T-helper 2 cell treated with Interferon-gamma antibody and Interleukin-4, amounts not matched to agents 5 μg/mL and 100 μg/mL, for 36 hours (primary cell): ENCODE results near the gene TSHZ1.

Source experiments
- DNase-seq: peaks from one replicate; pipeline ENCODE4 v3.0.0; 2021; ENCODE audit warnings: low spot score
- H3K27ac Mint-ChIP-seq: one replicate; pipeline ENCODE4 v1.8.0; 2021; ENCODE audit warnings: mild to moderate bottlenecking, mixed read lengths
- H3K27me3 Mint-ChIP-seq: one replicate; pipeline ENCODE4 v1.8.0; 2021; ENCODE audit warnings: low read depth, mixed read lengths
- H3K36me3 Mint-ChIP-seq: one replicate; pipeline ENCODE4 v1.8.0; 2021; ENCODE audit warnings: low read depth, mixed read lengths
- H3K4me1 Mint-ChIP-seq: one replicate; pipeline ENCODE4 v1.8.0; 2021; ENCODE audit warnings: low read depth, mixed read lengths
- H3K4me3 Mint-ChIP-seq: one replicate; pipeline ENCODE4 v1.8.0; 2022; ENCODE audit warnings: mild to moderate bottlenecking, moderate library complexity, mixed read lengths
- H3K9me3 Mint-ChIP-seq: one replicate; pipeline ENCODE4 v1.8.0; 2021; ENCODE audit warnings: mixed read lengths

Gene TSHZ1

GRCh38 chr18:75216911-75217689 is 6.5 kb downstream of the TSHZ1 start:
- Mint-ChIP-seq H3K4me1 (peaks cover 48% of the 10 kb centered on the region), H3K9me3 (no peaks in the 10 kb centered on the region), H3K36me3 (peaks cover 25% of the 10 kb centered on the region), H3K27ac (peak overlapping the region; percentile 87), H3K27me3 (no peaks in the 10 kb centered on the region), H3K4me3 (peak overlapping the region; percentile 64)
- no peak for DNase-seq

GRCh38 chr18:75218065-75218923 is 7.7 kb downstream of the TSHZ1 start:
- Mint-ChIP-seq H3K36me3 (peaks cover 15% of the 10 kb centered on the region), H3K4me3 (no peak overlapping the region), H3K27ac (no peak overlapping the region), H3K9me3 (no peaks in the 10 kb centered on the region), H3K4me1 (peaks cover 39% of the 10 kb centered on the region), H3K27me3 (no peaks in the 10 kb centered on the region)
- no peak for DNase-seq

- Mint-ChIP-seq H3K4me3 (no peak overlapping the region), H3K27ac (no peak overlapping the region), H3K4me1 (peaks cover 30% of the 10 kb centered on the region), H3K27me3 (no peaks in the 10 kb centered on the region), H3K36me3 (peaks cover 9% of the 10 kb centered on the region), H3K9me3 (no peaks in the 10 kb centered on the region)
- DNase-seq, result no peak
Measured at GRCh38 chr18:75219745-75220375, 9.3 kb downstream of the TSHZ1 start.

- no peaks in the 10 kb centered on the region for H3K9me3 Mint-ChIP-seq
- H3K4me1 Mint-ChIP-seq, result peaks cover 24% of the 10 kb centered on the region
- no peaks in the 10 kb centered on the region for H3K27me3 Mint-ChIP-seq
- no peak overlapping the region for H3K27ac Mint-ChIP-seq
- peaks cover 4% of the 10 kb centered on the region for H3K36me3 Mint-ChIP-seq
- no peak overlapping the region for H3K4me3 Mint-ChIP-seq
- DNase-seq, result no peak
Measured at GRCh38 chr18:75220551-75221355, 10.2 kb downstream of the TSHZ1 start.

GRCh38 chr18:75221397-75221796 is 10.8 kb downstream of the TSHZ1 start:
- H3K9me3 Mint-ChIP-seq, result no peaks in the 10 kb centered on the region

GRCh38 chr18:75221897-75222296 is 11.3 kb downstream of the TSHZ1 start:
- no peak for DNase-seq
- H3K27ac Mint-ChIP-seq, result no peak overlapping the region
- H3K27me3 Mint-ChIP-seq, result no peaks in the 10 kb centered on the region
- peaks cover 14% of the 10 kb centered on the region for H3K4me1 Mint-ChIP-seq
- no peaks in the 10 kb centered on the region for H3K9me3 Mint-ChIP-seq
- no peak overlapping the region for H3K4me3 Mint-ChIP-seq
- no peaks in the 10 kb centered on the region for H3K36me3 Mint-ChIP-seq

More at GRCh38 chr18:75221397-75221796, 10.8 kb downstream of the TSHZ1 start:
- peaks cover 19% of the 10 kb centered on the region for H3K4me1 Mint-ChIP-seq
- H3K36me3 Mint-ChIP-seq, result peaks cover 2% of the 10 kb centered on the region
- DNase-seq, result no peak
- no peaks in the 10 kb centered on the region for H3K27me3 Mint-ChIP-seq
- no peak overlapping the region for H3K4me3 Mint-ChIP-seq
- no peak overlapping the region for H3K27ac Mint-ChIP-seq

- Mint-ChIP-seq H3K36me3 (no peaks in the 10 kb centered on the region), H3K9me3 (no peaks in the 10 kb centered on the region), H3K4me1 (peaks cover 15% of the 10 kb centered on the region), H3K27me3 (no peaks in the 10 kb centered on the region), H3K4me3 (no peak overlapping the region), H3K27ac (no peak overlapping the region)
- DNase-seq, result no peak
Measured at GRCh38 chr18:75222407-75222806, 11.8 kb downstream of the TSHZ1 start.

- DNase-seq, result no peak
- no peak overlapping the region for H3K27ac Mint-ChIP-seq
- no peaks in the 10 kb centered on the region for H3K27me3 Mint-ChIP-seq
- H3K9me3 Mint-ChIP-seq, result no peaks in the 10 kb centered on the region
- no peaks in the 10 kb centered on the region for H3K36me3 Mint-ChIP-seq
- H3K4me3 Mint-ChIP-seq, result no peak overlapping the region
- peaks cover 15% of the 10 kb centered on the region for H3K4me1 Mint-ChIP-seq
Measured at GRCh38 chr18:75223687-75224347, 13.2 kb downstream of the TSHZ1 start.

GRCh38 chr18:75226286-75226955 is 15.8 kb downstream of the TSHZ1 start:
- H3K36me3 Mint-ChIP-seq, result peaks cover 4% of the 10 kb centered on the region
- DNase-seq, result no peak
- H3K4me3 Mint-ChIP-seq, result no peak overlapping the region
- H3K27me3 Mint-ChIP-seq, result no peaks in the 10 kb centered on the region
- H3K4me1 Mint-ChIP-seq, result peaks cover 14% of the 10 kb centered on the region
- no peak overlapping the region for H3K27ac Mint-ChIP-seq
- H3K9me3 Mint-ChIP-seq, result no peaks in the 10 kb centered on the region

GRCh38 chr18:75226956-75227316 is 16.3 kb downstream of the TSHZ1 start:
- no peak for DNase-seq
- Mint-ChIP-seq H3K27me3 (no peaks in the 10 kb centered on the region), H3K9me3 (no peaks in the 10 kb centered on the region), H3K27ac (no peak overlapping the region), H3K4me3 (no peak overlapping the region), H3K36me3 (peaks cover 4% of the 10 kb centered on the region), H3K4me1 (peaks cover 10% of the 10 kb centered on the region)

GRCh38 chr18:75227535-75228296 is 17.1 kb downstream of the TSHZ1 start:
- no peaks in the 10 kb centered on the region for H3K9me3 Mint-ChIP-seq
- no peak overlapping the region for H3K4me3 Mint-ChIP-seq
- H3K4me1 Mint-ChIP-seq, result peaks cover 8% of the 10 kb centered on the region

GRCh38 chr18:75228967-75229366 is 18.4 kb downstream of the TSHZ1 start:
- H3K27ac Mint-ChIP-seq, result no peak overlapping the region
- no peaks in the 10 kb centered on the region for H3K9me3 Mint-ChIP-seq
- DNase-seq, result no peak
- peaks cover 8% of the 10 kb centered on the region for H3K4me1 Mint-ChIP-seq
- no peaks in the 10 kb centered on the region for H3K27me3 Mint-ChIP-seq
- H3K4me3 Mint-ChIP-seq, result no peak overlapping the region
- peaks cover 4% of the 10 kb centered on the region for H3K36me3 Mint-ChIP-seq

More at GRCh38 chr18:75227535-75228296, 17.1 kb downstream of the TSHZ1 start:
- no peak for DNase-seq
- peaks cover 4% of the 10 kb centered on the region for H3K36me3 Mint-ChIP-seq
- no peak overlapping the region for H3K27ac Mint-ChIP-seq
- no peaks in the 10 kb centered on the region for H3K27me3 Mint-ChIP-seq
